HepG2 (cell line): ENCODE measurements around the gene MIB2. TPM values are rescaled to one million over a fixed set of nuclear protein-coding genes. Genes with fewer than 3 reads are reported as not detected.

Experiments used
- CSRNP1 ChIP-seq: sonication (generic); formaldehyde crosslinking; IDR thresholded peaks from 2 replicates; pipeline ENCODE4 v1.8.1; 2023; ENCODE audit warnings: mild to moderate bottlenecking, missing genetic modification reagents
- ESRRA ChIP-seq: sonication (generic); formaldehyde crosslinking; IDR thresholded peaks from 2 replicates; pipeline ENCODE4 v1.5.1; 2020; ENCODE audit warnings: mild to moderate bottlenecking, low read depth, missing genetic modification reagents
- GABPB1 ChIP-seq: IDR thresholded peaks from 2 replicates; pipeline ENCODE4 v1.6.1; 2016; ENCODE audit warnings: mild to moderate bottlenecking, missing genetic modification reagents, moderate library complexity, missing compliant biosample characterization
- MIER2 ChIP-seq: IDR thresholded peaks from 2 replicates; pipeline ENCODE4 v1.6.1; 2016; ENCODE audit warnings: missing biosample characterization, missing genetic modification reagents
- NFRKB ChIP-seq: fragments of 450-650 bp; IDR thresholded peaks from 2 replicates; pipeline ENCODE4 v1.6.1; 2017
- RFX1 ChIP-seq: fragments of 450-650 bp; IDR thresholded peaks from 2 replicates; pipeline ENCODE4 v1.6.1; 2017
- RXRB ChIP-seq: IDR thresholded peaks from 2 replicates; pipeline ENCODE4 v1.6.1; 2016; ENCODE audit warnings: borderline replicate concordance, missing genetic modification reagents, missing compliant biosample characterization
- SATB2 ChIP-seq: sonication (generic); formaldehyde crosslinking; IDR thresholded peaks from 2 replicates; pipeline ENCODE4 v1.5.0; 2020; ENCODE audit warnings: missing genetic modification reagents
- SIN3A ChIP-seq: IDR thresholded peaks from 2 replicates; pipeline ENCODE4 v1.6.1; 2011; ENCODE audit warnings: low read depth, mild to moderate bottlenecking, control low read depth, low read length, borderline replicate concordance
- TEAD2 ChIP-seq: sonication (generic); formaldehyde crosslinking; IDR thresholded peaks from 2 replicates; pipeline ENCODE4 v1.9.0; 2021; ENCODE audit warnings: missing genetic modification reagents
- TIGD3 ChIP-seq: sonication (generic); formaldehyde crosslinking; IDR thresholded peaks from 2 replicates; pipeline ENCODE4 v1.5.1; 2020; ENCODE audit warnings: mild to moderate bottlenecking, missing genetic modification reagents, borderline replicate concordance
- ZNF644 ChIP-seq: IDR thresholded peaks from 2 replicates; pipeline ENCODE4 v1.6.1; 2016; ENCODE audit warnings: low read depth
- polyA plus RNA-seq, 8 experiments: library from polyadenylated mRNA; depleted of rRNA in 3 of 8; stranded (reverse) in 7 of 8; unstranded in 1 of 8; fragments of >200 nt; fragmentation: Illumina TruSeq in 4 of 8; extraction: Trizol in 4 of 8; gene quantifications; 2 replicates each; pipeline versions ENCODE4 v1.2.1 to v1.2.3, GENCODE V29; 2011 to 2016; ENCODE audit warnings: low read depth in 4 of 8, missing spikeins in 1 of 8, mixed read lengths in 1 of 8; ENCODE audit not compliant: insufficient read depth in 1 of 8
- total RNA-seq, 5 experiments: library from RNA; depleted of rRNA; stranded (reverse); fragments of >200 nt; fragmentation: Illumina TruSeq; extraction: Trizol; gene quantifications; 2 replicates each; pipeline ENCODE4 v1.2.3, GENCODE V29; 2016; ENCODE audit warnings: low read depth in 1 of 5
- TF ChIP-seq, protein P1 (sequence below): sonication (generic); formaldehyde crosslinking; IDR thresholded peaks from 2 replicates; pipeline ENCODE4 v1.4.0; 2020; ENCODE audit warnings: missing genetic modification reagents, mild to moderate bottlenecking, borderline replicate concordance
- TF ChIP-seq, protein P2 (sequence below): sonication (generic); formaldehyde crosslinking; IDR thresholded peaks from 2 replicates; pipeline ENCODE4 v1.4.0; 2020; ENCODE audit warnings: mild to moderate bottlenecking, missing genetic modification reagents
- TF ChIP-seq, protein P3 (sequence below): sonication (generic); formaldehyde crosslinking; IDR thresholded peaks from 2 replicates; pipeline ENCODE4 v1.4.0; 2020; ENCODE audit warnings: missing genetic modification reagents
- TF ChIP-seq, protein P4 (sequence below): IDR thresholded peaks from 2 replicates; pipeline ENCODE4 v1.6.1; 2016; ENCODE audit warnings: missing compliant biosample characterization, missing genetic modification reagents, borderline replicate concordance
- TF ChIP-seq, protein P5 (sequence below): IDR thresholded peaks from 2 replicates; pipeline ENCODE4 v1.6.1; 2012; ENCODE audit warnings: inconsistent platforms

The MIB2 gene
- total and polyA plus RNA-seq, 2 of the 13 experiments (the other 11 are each of a cell fraction or from before 2014, with no cell fraction given), result 19.9 to 30.4 TPM

DNA sequence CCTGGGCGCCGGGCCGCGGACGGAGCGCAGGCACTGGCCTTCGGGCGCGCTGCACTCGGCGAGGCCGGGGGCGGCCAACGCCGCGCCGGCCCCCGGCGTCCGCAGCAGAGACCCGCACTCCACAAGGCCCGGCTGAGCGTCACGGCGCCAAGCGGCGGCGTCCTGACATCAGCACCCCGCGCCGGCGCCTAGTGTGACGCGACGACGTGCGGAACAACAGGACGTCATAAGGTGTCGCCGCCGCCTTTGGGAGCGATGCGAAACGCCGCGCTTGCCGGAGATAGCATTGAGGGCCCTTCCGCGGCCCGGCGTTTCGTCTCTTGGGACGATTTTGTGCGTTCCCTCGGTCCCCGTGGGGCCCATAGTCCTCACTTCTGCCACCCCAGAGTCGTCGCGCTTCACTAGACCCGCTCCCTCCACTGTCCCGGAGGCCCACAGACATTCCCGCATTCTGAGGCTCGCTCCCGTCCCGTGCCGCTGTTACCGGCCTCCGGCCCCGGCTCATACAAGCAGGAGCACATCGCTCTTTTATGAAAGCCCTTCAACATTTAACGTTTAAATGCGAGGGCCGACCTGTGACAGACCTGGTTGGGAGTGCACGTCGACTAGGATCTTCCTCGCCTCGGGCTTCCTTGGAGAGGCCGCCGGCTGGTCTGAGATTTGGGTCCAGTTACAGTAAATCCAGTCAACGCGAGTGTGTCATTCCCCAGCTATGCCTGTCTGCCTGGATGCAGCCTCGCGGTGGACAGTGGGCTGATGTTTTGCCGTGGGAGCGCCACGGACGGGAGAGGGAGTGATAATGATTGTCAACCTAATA is 40.4 kb upstream of the MIB2 start, which contains the start of gene SSU72 (continued):
- TF ChIP-seq, protein P1, sequence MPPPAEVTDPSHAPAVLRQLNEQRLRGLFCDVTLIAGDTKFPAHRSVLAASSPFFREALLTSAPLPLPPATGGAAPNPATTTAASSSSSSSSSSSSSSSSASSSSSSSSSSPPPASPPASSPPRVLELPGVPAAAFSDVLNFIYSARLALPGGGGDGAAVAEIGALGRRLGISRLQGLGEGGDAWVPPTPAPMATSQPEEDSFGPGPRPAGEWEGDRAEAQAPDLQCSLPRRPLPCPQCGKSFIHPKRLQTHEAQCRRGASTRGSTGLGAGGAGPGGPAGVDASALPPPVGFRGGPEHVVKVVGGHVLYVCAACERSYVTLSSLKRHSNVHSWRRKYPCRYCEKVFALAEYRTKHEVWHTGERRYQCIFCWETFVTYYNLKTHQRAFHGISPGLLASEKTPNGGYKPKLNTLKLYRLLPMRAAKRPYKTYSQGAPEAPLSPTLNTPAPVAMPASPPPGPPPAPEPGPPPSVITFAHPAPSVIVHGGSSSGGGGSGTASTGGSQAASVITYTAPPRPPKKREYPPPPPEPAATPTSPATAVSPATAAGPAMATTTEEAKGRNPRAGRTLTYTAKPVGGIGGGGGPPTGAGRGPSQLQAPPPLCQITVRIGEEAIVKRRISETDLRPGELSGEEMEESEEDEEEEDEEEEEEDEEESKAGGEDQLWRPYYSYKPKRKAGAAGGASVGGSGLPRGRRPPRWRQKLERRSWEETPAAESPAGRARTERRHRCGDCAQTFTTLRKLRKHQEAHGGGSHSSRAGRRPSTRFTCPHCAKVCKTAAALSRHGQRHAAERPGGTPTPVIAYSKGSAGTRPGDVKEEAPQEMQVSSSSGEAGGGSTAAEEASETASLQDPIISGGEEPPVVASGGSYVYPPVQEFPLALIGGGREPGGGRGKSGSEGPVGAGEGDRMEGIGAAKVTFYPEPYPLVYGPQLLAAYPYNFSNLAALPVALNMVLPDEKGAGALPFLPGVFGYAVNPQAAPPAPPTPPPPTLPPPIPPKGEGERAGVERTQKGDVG, result no peak
- TF ChIP-seq TEAD2 (CRISPR knock-in tag), result no peak
- TF ChIP-seq, protein P2, sequence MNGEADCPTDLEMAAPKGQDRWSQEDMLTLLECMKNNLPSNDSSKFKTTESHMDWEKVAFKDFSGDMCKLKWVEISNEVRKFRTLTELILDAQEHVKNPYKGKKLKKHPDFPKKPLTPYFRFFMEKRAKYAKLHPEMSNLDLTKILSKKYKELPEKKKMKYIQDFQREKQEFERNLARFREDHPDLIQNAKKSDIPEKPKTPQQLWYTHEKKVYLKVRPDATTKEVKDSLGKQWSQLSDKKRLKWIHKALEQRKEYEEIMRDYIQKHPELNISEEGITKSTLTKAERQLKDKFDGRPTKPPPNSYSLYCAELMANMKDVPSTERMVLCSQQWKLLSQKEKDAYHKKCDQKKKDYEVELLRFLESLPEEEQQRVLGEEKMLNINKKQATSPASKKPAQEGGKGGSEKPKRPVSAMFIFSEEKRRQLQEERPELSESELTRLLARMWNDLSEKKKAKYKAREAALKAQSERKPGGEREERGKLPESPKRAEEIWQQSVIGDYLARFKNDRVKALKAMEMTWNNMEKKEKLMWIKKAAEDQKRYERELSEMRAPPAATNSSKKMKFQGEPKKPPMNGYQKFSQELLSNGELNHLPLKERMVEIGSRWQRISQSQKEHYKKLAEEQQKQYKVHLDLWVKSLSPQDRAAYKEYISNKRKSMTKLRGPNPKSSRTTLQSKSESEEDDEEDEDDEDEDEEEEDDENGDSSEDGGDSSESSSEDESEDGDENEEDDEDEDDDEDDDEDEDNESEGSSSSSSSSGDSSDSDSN (CRISPR knock-in tag), result peak; percentile 24; the same call in 1 of the 2 replicates
- no peak for TF ChIP-seq TIGD3 (CRISPR knock-in tag)
- TF ChIP-seq, protein P3, sequence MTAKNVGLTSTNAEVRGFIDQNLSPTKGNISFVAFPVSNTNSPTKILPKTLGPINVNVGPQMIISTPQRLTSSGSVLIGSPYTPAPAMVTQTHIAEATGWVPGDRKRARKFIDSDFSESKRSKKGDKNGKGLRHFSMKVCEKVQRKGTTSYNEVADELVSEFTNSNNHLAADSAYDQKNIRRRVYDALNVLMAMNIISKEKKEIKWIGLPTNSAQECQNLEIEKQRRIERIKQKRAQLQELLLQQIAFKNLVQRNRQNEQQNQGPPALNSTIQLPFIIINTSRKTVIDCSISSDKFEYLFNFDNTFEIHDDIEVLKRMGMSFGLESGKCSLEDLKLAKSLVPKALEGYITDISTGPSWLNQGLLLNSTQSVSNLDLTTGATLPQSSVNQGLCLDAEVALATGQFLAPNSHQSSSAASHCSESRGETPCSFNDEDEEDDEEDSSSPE (CRISPR knock-in tag), result peak; percentile 57
- TF ChIP-seq, protein P4, sequence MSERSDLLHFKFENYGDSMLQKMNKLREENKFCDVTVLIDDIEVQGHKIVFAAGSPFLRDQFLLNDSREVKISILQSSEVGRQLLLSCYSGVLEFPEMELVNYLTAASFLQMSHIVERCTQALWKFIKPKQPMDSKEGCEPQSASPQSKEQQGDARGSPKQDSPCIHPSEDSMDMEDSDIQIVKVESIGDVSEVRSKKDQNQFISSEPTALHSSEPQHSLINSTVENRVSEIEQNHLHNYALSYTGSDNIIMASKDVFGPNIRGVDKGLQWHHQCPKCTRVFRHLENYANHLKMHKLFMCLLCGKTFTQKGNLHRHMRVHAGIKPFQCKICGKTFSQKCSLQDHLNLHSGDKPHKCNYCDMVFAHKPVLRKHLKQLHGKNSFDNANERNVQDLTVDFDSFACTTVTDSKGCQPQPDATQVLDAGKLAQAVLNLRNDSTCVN (CRISPR knock-in tag), result no peak
- TF ChIP-seq RFX1, result no peak
- no peak for TF ChIP-seq ESRRA (CRISPR knock-in tag)
- TF ChIP-seq SATB2 (CRISPR knock-in tag), result no peak
- peak; percentile 60; the same call in 1 of the 2 replicates for TF ChIP-seq RXRB (CRISPR knock-in tag)
- TF ChIP-seq SIN3A, result peak; percentile 69; the same call in 1 of the 2 replicates
- no peak for TF ChIP-seq NFRKB
- TF ChIP-seq ZNF644, result no peak
- peak; percentile 94 for TF ChIP-seq GABPB1 (CRISPR knock-in tag)
- TF ChIP-seq, protein P5, sequence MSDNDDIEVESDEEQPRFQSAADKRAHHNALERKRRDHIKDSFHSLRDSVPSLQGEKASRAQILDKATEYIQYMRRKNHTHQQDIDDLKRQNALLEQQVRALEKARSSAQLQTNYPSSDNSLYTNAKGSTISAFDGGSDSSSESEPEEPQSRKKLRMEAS, result peak; percentile 63
- 0 out of 2 replicates have a peak, but pooled peaks have one; percentile 12 for TF ChIP-seq MIER2
- TF ChIP-seq CSRNP1 (CRISPR knock-in tag), result 0 out of 2 replicates have a peak, but pooled peaks have one; percentile 45
